ENCODE data around the gene LRPAP1.

LRPAP1 gene

GRCh38 chr4:3532751-3533422 lies 665 bp upstream of the LRPAP1 start:
- ATAC-seq = no peak
- TF ChIP-seq, protein P1, sequence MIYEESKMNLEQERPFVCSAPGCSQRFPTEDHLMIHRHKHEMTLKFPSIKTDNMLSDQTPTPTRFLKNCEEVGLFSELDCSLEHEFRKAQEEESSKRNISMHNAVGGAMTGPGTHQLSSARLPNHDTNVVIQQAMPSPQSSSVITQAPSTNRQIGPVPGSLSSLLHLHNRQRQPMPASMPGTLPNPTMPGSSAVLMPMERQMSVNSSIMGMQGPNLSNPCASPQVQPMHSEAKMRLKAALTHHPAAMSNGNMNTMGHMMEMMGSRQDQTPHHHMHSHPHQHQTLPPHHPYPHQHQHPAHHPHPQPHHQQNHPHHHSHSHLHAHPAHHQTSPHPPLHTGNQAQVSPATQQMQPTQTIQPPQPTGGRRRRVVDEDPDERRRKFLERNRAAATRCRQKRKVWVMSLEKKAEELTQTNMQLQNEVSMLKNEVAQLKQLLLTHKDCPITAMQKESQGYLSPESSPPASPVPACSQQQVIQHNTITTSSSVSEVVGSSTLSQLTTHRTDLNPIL (CRISPR knock-in tag; IDR thresholded peaks at IDR 0.05; ENCODE audit: low read depth) = no peak
- TF ChIP-seq, protein P2, sequence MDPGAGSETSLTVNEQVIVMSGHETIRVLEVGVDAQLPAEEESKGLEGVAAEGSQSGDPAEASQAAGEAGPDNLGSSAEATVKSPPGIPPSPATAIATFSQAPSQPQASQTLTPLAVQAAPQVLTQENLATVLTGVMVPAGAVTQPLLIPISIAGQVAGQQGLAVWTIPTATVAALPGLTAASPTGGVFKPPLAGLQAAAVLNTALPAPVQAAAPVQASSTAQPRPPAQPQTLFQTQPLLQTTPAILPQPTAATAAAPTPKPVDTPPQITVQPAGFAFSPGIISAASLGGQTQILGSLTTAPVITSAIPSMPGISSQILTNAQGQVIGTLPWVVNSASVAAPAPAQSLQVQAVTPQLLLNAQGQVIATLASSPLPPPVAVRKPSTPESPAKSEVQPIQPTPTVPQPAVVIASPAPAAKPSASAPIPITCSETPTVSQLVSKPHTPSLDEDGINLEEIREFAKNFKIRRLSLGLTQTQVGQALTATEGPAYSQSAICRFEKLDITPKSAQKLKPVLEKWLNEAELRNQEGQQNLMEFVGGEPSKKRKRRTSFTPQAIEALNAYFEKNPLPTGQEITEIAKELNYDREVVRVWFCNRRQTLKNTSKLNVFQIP (CRISPR knock-in tag; IDR thresholded peaks at IDR 0.05; ENCODE audit: borderline replicate concordance, low read depth) = no peak
- TF ChIP-seq PPARA (CRISPR knock-in tag; IDR thresholded peaks at IDR 0.05; ENCODE audit: borderline replicate concordance) (no peak), TOX (CRISPR knock-in tag; IDR thresholded peaks at IDR 0.05; ENCODE audit: borderline replicate concordance) (no peak), OSR1 (CRISPR knock-in tag; IDR thresholded peaks at IDR 0.05) (no peak), BACH2 (CRISPR knock-in tag; IDR thresholded peaks at IDR 0.05; ENCODE audit: borderline replicate concordance) (no peak), ZFP3 (CRISPR knock-in tag; IDR thresholded peaks at IDR 0.05) (no peak)

- no peak; the same call in 1 of the 3 replicates for ATAC-seq
- TF ChIP-seq ZNF70 (CRISPR knock-in tag; IDR thresholded peaks at IDR 0.05) (no peak), ARNTL (CRISPR knock-in tag; IDR thresholded peaks at IDR 0.05; ENCODE audit: borderline replicate concordance, low read depth) (no peak), CSRNP3 (CRISPR knock-in tag; IDR thresholded peaks at IDR 0.05) (no peak), ZNF8 (CRISPR knock-in tag; IDR thresholded peaks at IDR 0.05) (no peak), CSDC2 (CRISPR knock-in tag; IDR thresholded peaks at IDR 0.05) (no peak), SNAI2 (CRISPR knock-in tag; IDR thresholded peaks at IDR 0.05) (no peak), ZC3H10 (CRISPR knock-in tag; IDR thresholded peaks at IDR 0.05) (no peak), GLIS3 (CRISPR knock-in tag; IDR thresholded peaks at IDR 0.05) (no peak), OSR1 (CRISPR knock-in tag; IDR thresholded peaks at IDR 0.05) (no peak), ZFP3 (CRISPR knock-in tag; IDR thresholded peaks at IDR 0.05) (no peak)
- TF ChIP-seq, protein P2 (CRISPR knock-in tag; IDR thresholded peaks at IDR 0.05; ENCODE audit: borderline replicate concordance, low read depth) = no peak
- TF ChIP-seq, protein P3, sequence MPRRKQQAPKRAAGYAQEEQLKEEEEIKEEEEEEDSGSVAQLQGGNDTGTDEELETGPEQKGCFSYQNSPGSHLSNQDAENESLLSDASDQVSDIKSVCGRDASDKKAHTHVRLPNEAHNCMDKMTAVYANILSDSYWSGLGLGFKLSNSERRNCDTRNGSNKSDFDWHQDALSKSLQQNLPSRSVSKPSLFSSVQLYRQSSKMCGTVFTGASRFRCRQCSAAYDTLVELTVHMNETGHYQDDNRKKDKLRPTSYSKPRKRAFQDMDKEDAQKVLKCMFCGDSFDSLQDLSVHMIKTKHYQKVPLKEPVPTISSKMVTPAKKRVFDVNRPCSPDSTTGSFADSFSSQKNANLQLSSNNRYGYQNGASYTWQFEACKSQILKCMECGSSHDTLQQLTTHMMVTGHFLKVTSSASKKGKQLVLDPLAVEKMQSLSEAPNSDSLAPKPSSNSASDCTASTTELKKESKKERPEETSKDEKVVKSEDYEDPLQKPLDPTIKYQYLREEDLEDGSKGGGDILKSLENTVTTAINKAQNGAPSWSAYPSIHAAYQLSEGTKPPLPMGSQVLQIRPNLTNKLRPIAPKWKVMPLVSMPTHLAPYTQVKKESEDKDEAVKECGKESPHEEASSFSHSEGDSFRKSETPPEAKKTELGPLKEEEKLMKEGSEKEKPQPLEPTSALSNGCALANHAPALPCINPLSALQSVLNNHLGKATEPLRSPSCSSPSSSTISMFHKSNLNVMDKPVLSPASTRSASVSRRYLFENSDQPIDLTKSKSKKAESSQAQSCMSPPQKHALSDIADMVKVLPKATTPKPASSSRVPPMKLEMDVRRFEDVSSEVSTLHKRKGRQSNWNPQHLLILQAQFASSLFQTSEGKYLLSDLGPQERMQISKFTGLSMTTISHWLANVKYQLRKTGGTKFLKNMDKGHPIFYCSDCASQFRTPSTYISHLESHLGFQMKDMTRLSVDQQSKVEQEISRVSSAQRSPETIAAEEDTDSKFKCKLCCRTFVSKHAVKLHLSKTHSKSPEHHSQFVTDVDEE (CRISPR knock-in tag; IDR thresholded peaks at IDR 0.05) = no peak
- TF ChIP-seq, protein P4, sequence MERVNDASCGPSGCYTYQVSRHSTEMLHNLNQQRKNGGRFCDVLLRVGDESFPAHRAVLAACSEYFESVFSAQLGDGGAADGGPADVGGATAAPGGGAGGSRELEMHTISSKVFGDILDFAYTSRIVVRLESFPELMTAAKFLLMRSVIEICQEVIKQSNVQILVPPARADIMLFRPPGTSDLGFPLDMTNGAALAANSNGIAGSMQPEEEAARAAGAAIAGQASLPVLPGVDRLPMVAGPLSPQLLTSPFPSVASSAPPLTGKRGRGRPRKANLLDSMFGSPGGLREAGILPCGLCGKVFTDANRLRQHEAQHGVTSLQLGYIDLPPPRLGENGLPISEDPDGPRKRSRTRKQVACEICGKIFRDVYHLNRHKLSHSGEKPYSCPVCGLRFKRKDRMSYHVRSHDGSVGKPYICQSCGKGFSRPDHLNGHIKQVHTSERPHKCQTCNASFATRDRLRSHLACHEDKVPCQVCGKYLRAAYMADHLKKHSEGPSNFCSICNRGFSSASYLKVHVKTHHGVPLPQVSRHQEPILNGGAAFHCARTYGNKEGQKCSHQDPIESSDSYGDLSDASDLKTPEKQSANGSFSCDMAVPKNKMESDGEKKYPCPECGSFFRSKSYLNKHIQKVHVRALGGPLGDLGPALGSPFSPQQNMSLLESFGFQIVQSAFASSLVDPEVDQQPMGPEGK (CRISPR knock-in tag; IDR thresholded peaks at IDR 0.05; ENCODE audit: borderline replicate concordance) = no peak
- TF ChIP-seq, protein P1 (CRISPR knock-in tag; IDR thresholded peaks at IDR 0.05; ENCODE audit: low read depth) = no peak
Observed at GRCh38 chr4:3531318-3531878, 824 bp downstream of the LRPAP1 start.
